ENCODE results near the gene CNNM1. TPM values are rescaled to one million over a fixed set of nuclear protein-coding genes. Genes with fewer than 3 reads are reported as not detected.

CNNM1 gene
- total and polyA plus RNA-seq, 9 of the 15 experiments (the other 6 are each of a cell fraction or from before 2014, with no cell fraction given) = not detected

- Histone ChIP-seq H3K4me3 (no peak overlapping the region), H3K4me1 (replicated peaks in 1 of 2; ENCODE audit: control insufficient read depth in 2 of 2, insufficient read depth in 2 of 2, low read length in 2 of 2) (no peaks in the 10 kb centered on the region; a peak in 2 of 5 replicates), H3K27me3 (ENCODE audit: control insufficient read depth in 2 of 2, insufficient read depth in 2 of 2, low read length in 2 of 2) (peaks cover 9 to 17% of the 10 kb centered on the region in 2 experiments; a peak in 3 of 5 replicates), H3K79me2 (ENCODE audit: control insufficient read depth, insufficient read depth, low read length) (no peaks in the 10 kb centered on the region), H3K9me3 (replicated peaks; ENCODE audit: control insufficient read depth, insufficient read depth, low read depth, low read length) (no peaks in the 10 kb centered on the region), H3K27ac (ENCODE audit: extremely low read depth, low read depth, low read length) (no peak overlapping the region), H3K9ac (ENCODE audit: insufficient read depth in 1 of 2, low read depth in 2 of 2, low read length in 2 of 2) (no peak overlapping the region), H2AFZ (ENCODE audit: low read depth, low read length) (no peak overlapping the region), H3K9me1 (ENCODE audit: control insufficient read depth, insufficient read depth, low read length) (no peaks in the 10 kb centered on the region), H3K36me3 (ENCODE audit: control insufficient read depth, insufficient read depth, low read length) (peaks cover 24% of the 10 kb centered on the region; the same call in 2 of the 3 replicates), H3K4me2 (ENCODE audit: insufficient read depth, low read length) (no peak overlapping the region), H4K20me1 (replicated peaks; ENCODE audit: control insufficient read depth, insufficient read depth, low read length) (no peaks in the 10 kb centered on the region)
- WGBS (ENCODE audit: insufficient coverage, low coverage, missing lambda C conversion rate) = 0% methylated on average over 2 of the region's 2 CpGs
- POLR2A ChIA-PET = no interaction called here
- CTCF ChIA-PET (ENCODE audit: low intra/inter-chr PET ratio) = interaction anchor here (1.0 to 2.0 kb wide), 2 partner anchors 43 to 219 kb away, joined by 3 to 13 read pairs; no protein-coding TSS in a partner anchor
- DNase-seq (ENCODE audit: extremely low read depth in 1 of 4, low spot score in 3 of 4) = no peak
- BruUV-seq (replicated peaks) = no TSS peak
- no peak for ATAC-seq
- intact Hi-C loops (cut with micrococcal nuclease) (loop anchor here (2.0 to 10.0 kb wide), 2 partner anchors 162 to 220 kb away; no protein-coding TSS in a partner anchor), in situ Hi-C loops (cut with MboI) (no loop called here)
- no peak for FAIRE-seq
- TF ChIP-seq IRF1 (CRISPR knock-in tag; IDR thresholded peaks at IDR 0.05; ENCODE audit: borderline replicate concordance) (no peak), TARDBP (IDR thresholded peaks at IDR 0.05) (no peak), BHLHE40 (IDR thresholded peaks at IDR 0.05; ENCODE audit: low read length) (no peak), MEF2A (IDR thresholded peaks at IDR 0.05; ENCODE audit: control insufficient read depth, low read depth, low read length) (no peak), L3MBTL2 (IDR thresholded peaks at IDR 0.05) (no peak), CREB1 (IDR thresholded peaks at IDR 0.05) (no peak), CREB1 (CRISPR knock-in tag; IDR thresholded peaks at IDR 0.05) (no peak), ZNF398 (CRISPR knock-in tag; IDR thresholded peaks at IDR 0.05) (no peak), IRF9 (tag; IDR thresholded peaks at IDR 0.05) (no peak), SRSF7 (optimal IDR thresholded peaks at IDR 0.05; ENCODE audit: low read depth, low read length) (no peak), NFE2 (IDR thresholded peaks at IDR 0.05; ENCODE audit: low read depth) (no peak), NFRKB (IDR thresholded peaks at IDR 0.05; ENCODE audit: low read depth) (no peak), TCF7 (IDR thresholded peaks at IDR 0.05; ENCODE audit: borderline replicate concordance) (no peak), TGIF2 (CRISPR knock-in tag; IDR thresholded peaks at IDR 0.05) (no peak), ZNF280B (CRISPR knock-in tag; IDR thresholded peaks at IDR 0.05) (no peak), NCOA2 (IDR thresholded peaks at IDR 0.05; ENCODE audit: partially characterized antibody in 2 of 2) (no peak), NFE2L1 (tag; IDR thresholded peaks at IDR 0.05; ENCODE audit: borderline replicate concordance, low read depth) (no peak), ZNF76 (CRISPR knock-in tag; IDR thresholded peaks at IDR 0.05; ENCODE audit: borderline replicate concordance) (no peak), SIN3A (IDR thresholded peaks at IDR 0.05; ENCODE audit: borderline replicate concordance in 2 of 2, control insufficient read depth in 1 of 2, low read depth in 2 of 2, low read length in 2 of 2) (no peak)
These were observed 63.9 kb downstream of the CNNM1 start for GRCh38 chr10:99393036-99393435.
